H9 (cell line): ENCODE results near the gene NDUFB2. TPM values are rescaled to one million over a fixed set of nuclear protein-coding genes. Genes with fewer than 3 reads are reported as not detected.

Source experiments
- DNase-seq: peaks from one replicate; pipeline ENCODE4 v3.0.0-alpha.2; 2017
- H2AFZ ChIP-seq: one replicate; pipeline ENCODE4 v1.6.1; 2013; ENCODE audit warnings: mild to moderate bottlenecking, low read length, control low read depth, moderate library complexity
- H2AK5ac ChIP-seq: 2 replicates; pipeline ENCODE4 v1.6.1; 2013; ENCODE audit warnings: low read length, control low read depth, mixed read lengths; ENCODE audit not compliant: insufficient read length
- H2BK120ac ChIP-seq: one replicate; pipeline ENCODE4 v1.6.1; 2013; ENCODE audit warnings: low read depth, mild to moderate bottlenecking, low read length, control low read depth, inconsistent platforms; ENCODE audit not compliant: poor library complexity, severe bottlenecking
- H2BK12ac ChIP-seq: 2 replicates; pipeline ENCODE4 v1.6.1; 2013; ENCODE audit warnings: low read length, control low read depth, mixed read lengths, low read depth; ENCODE audit not compliant: insufficient read length
- H2BK15ac ChIP-seq: 2 replicates; pipeline ENCODE4 v1.6.1; 2013; ENCODE audit warnings: low read depth, low read length, control low read depth
- H2BK20ac ChIP-seq: one replicate; pipeline ENCODE4 v1.6.1; 2013; ENCODE audit warnings: low read depth, mild to moderate bottlenecking, low read length, control low read depth, inconsistent platforms; ENCODE audit not compliant: poor library complexity, severe bottlenecking
- H2BK5ac ChIP-seq: 2 replicates; pipeline ENCODE4 v1.6.1; 2013; ENCODE audit warnings: low read length, control low read depth, mixed read lengths; ENCODE audit not compliant: insufficient read length
- H3K14ac ChIP-seq: 2 replicates; pipeline ENCODE4 v1.6.1; 2013; ENCODE audit warnings: low read length, control low read depth; ENCODE audit not compliant: insufficient read depth
- H3K18ac ChIP-seq: 2 replicates; pipeline ENCODE4 v1.6.1; 2013; ENCODE audit warnings: low read depth, mild to moderate bottlenecking, mixed read lengths, low read length, control low read depth; ENCODE audit not compliant: insufficient read length
- H3K23ac ChIP-seq: 2 replicates; pipeline ENCODE4 v1.6.1; 2013; ENCODE audit warnings: low read length, control low read depth, mixed read lengths, low read depth; ENCODE audit not compliant: insufficient read length
- H3K23me2 ChIP-seq: 2 replicates; pipeline ENCODE4 v1.6.1; 2013; ENCODE audit warnings: low read depth, mild to moderate bottlenecking, mixed read lengths, low read length, control low read depth; ENCODE audit not compliant: insufficient read length, poor library complexity, severe bottlenecking
- H3K27ac ChIP-seq: 2 replicates; pipeline ENCODE4 v1.5.1; 2013; ENCODE audit warnings: low read length, control low read depth, mixed read lengths, low read depth; ENCODE audit not compliant: insufficient read length
- H3K27me3 ChIP-seq: 2 replicates; pipeline ENCODE4 v1.6.1; 2013; ENCODE audit warnings: low read length, control low read depth, inconsistent platforms; ENCODE audit not compliant: insufficient read depth
- H3K4ac ChIP-seq: 2 replicates; pipeline ENCODE4 v1.6.1; 2013; ENCODE audit warnings: low read depth, mild to moderate bottlenecking, control low read depth, inconsistent platforms, low read length, moderate library complexity
- H3K4me1 ChIP-seq: 2 replicates; pipeline ENCODE4 v1.6.1; 2013; ENCODE audit warnings: low read length, control low read depth, inconsistent platforms; ENCODE audit not compliant: insufficient read depth
- H3K4me2 ChIP-seq: 2 replicates; pipeline ENCODE4 v1.6.1; 2013; ENCODE audit warnings: low read length, control low read depth, mixed read lengths; ENCODE audit not compliant: insufficient read length, insufficient read depth
- H3K56ac ChIP-seq: 2 replicates; pipeline ENCODE4 v1.6.1; 2013; ENCODE audit warnings: low read depth, mild to moderate bottlenecking, mixed read lengths, low read length, control low read depth; ENCODE audit not compliant: insufficient read length
- H3K79me1 ChIP-seq: 2 replicates; pipeline ENCODE4 v1.6.1; 2013; ENCODE audit warnings: low read depth, mild to moderate bottlenecking, moderate library complexity, low read length, control low read depth, inconsistent platforms; ENCODE audit not compliant: insufficient read depth, poor library complexity, severe bottlenecking
- H3K79me2 ChIP-seq: 2 replicates; pipeline ENCODE4 v1.6.1; 2013; ENCODE audit warnings: low read length, control low read depth, inconsistent platforms; ENCODE audit not compliant: insufficient read depth
- H3K9ac ChIP-seq: 2 replicates; pipeline ENCODE4 v1.6.1; 2013; ENCODE audit warnings: low read length, control low read depth, mixed read lengths; ENCODE audit not compliant: insufficient read length; ENCODE audit errors: extremely low read depth
- H3K9me3 ChIP-seq: one replicate; pipeline ENCODE4 v1.6.1; 2013; ENCODE audit warnings: low read depth, low read length, inconsistent platforms; ENCODE audit not compliant: control insufficient read depth
- H3T11ph ChIP-seq: one replicate; pipeline ENCODE4 v1.6.1; 2013; ENCODE audit warnings: mild to moderate bottlenecking, low read length, control low read depth, inconsistent platforms
- H4K20me1 ChIP-seq: one replicate; pipeline ENCODE4 v1.6.1; 2013; ENCODE audit not compliant: control insufficient read depth, insufficient read length, insufficient read depth
- H4K5ac ChIP-seq: 2 replicates; pipeline ENCODE4 v1.6.1; 2013; ENCODE audit warnings: low read depth, mild to moderate bottlenecking, mixed read lengths, low read length, control low read depth; ENCODE audit not compliant: insufficient read length
- H4K8ac ChIP-seq: replicated peaks from 2 replicates; pipeline ENCODE4 v1.6.1; 2013; ENCODE audit warnings: low read length, control low read depth, mixed read lengths, low read depth; ENCODE audit not compliant: insufficient read length
- H4K91ac ChIP-seq: 2 replicates; pipeline ENCODE4 v1.6.1; 2013; ENCODE audit warnings: low read depth, mild to moderate bottlenecking, moderate library complexity, mixed read lengths, low read length, control low read depth; ENCODE audit not compliant: insufficient read length
- H3K27ac Mint-ChIP-seq, 3 experiments: 2 replicates in 2 of 3; 3 replicates in 1 of 3; pipeline ENCODE4 v1.8.0; 2020 to 2021; ENCODE audit warnings: mixed read lengths in 3 of 3, mild to moderate bottlenecking in 1 of 3, moderate library complexity in 1 of 3
- H3K27me3 Mint-ChIP-seq: 2 replicates; pipeline ENCODE4 v1.8.0; 2021; ENCODE audit warnings: low read depth, mild to moderate bottlenecking, moderate library complexity, mixed read lengths
- H3K36me3 Mint-ChIP-seq, 3 experiments: 2 replicates in 2 of 3; 3 replicates in 1 of 3; pipeline ENCODE4 v1.8.0; 2020 to 2021; ENCODE audit warnings: low read depth in 3 of 3, mixed read lengths in 3 of 3; ENCODE audit not compliant: insufficient read depth in 1 of 3
- H3K4me1 Mint-ChIP-seq, 2 experiments: 2 replicates each; pipeline ENCODE4 v1.8.0; 2020; ENCODE audit warnings: mixed read lengths in 2 of 2
- H3K4me3 Mint-ChIP-seq, 2 experiments: 2 replicates in 1 of 2; 3 replicates in 1 of 2; pipeline ENCODE4 v1.8.0; 2020 to 2021; ENCODE audit warnings: mild to moderate bottlenecking in 2 of 2, mixed read lengths in 2 of 2, moderate library complexity in 1 of 2
- H3K9me3 Mint-ChIP-seq, 2 experiments: 2 replicates in 1 of 2; 3 replicates in 1 of 2; pipeline ENCODE4 v1.8.0; 2020; ENCODE audit warnings: mild to moderate bottlenecking in 2 of 2, mixed read lengths in 2 of 2, moderate library complexity in 1 of 2
- WGBS: extraction: QIAGEN DNeasy Blood & Tissue Kit; methylation state at CpG from one replicate; pipeline ENCODE4 v1.1.7; 2013; ENCODE audit warnings: missing lambda C conversion rate, low lambda C conversion rate, mixed read lengths; ENCODE audit not compliant: insufficient read length; ENCODE audit errors: extremely low coverage; 5-methylcytosine and 5-hydroxymethylcytosine counted together
- total RNA-seq: library from RNA; stranded (reverse); gene quantifications from 2 replicates; pipeline ENCODE4 v1.2.1, GENCODE V29; 2021
- TF ChIP-seq, protein P1 (sequence below): fragments of 200-600 bp; sonication (generic); conservative IDR thresholded peaks from 3 replicates; pipeline ENCODE4 v1.8.0; 2021; ENCODE audit warnings: antibody characterized with exemption, mild to moderate bottlenecking

NDUFB2 gene
- total RNA-seq, 1 experiment from 2014 or later = 177 TPM

- no peak for DNase-seq
- Histone ChIP-seq H3K4me2 (no peak overlapping the region), H3K23ac (no peak overlapping the region), H3K4ac (no peak overlapping the region), H2BK5ac (no peak overlapping the region), H3K9ac (no peak overlapping the region), H3K27me3 (no peaks in the 10 kb centered on the region; the same call in 1 of the 2 replicates), H3K27ac (no peak overlapping the region), H4K8ac (no peak overlapping the region), H2BK15ac (no peak overlapping the region), H4K20me1 (no peaks in the 10 kb centered on the region), H3K23me2 (peaks cover 6% of the 10 kb centered on the region), H3K56ac (no peak overlapping the region), H3K4me1 (no peaks in the 10 kb centered on the region; the same call in 1 of the 2 replicates), H3T11ph (no peak overlapping the region), H2AK5ac (no peak overlapping the region), H3K79me1 (no peaks in the 10 kb centered on the region), H3K79me2 (no peaks in the 10 kb centered on the region), H3K18ac (no peak overlapping the region), H4K91ac (no peak overlapping the region), H2BK20ac (no peak overlapping the region), H4K5ac (no peak overlapping the region), H3K14ac (no peak overlapping the region), H2BK12ac (no peak overlapping the region), H3K9me3 (no peaks in the 10 kb centered on the region), H2BK120ac (no peak overlapping the region), H2AFZ (no peak overlapping the region)
- Mint-ChIP-seq H3K9me3 (no peaks in the 10 kb centered on the region), H3K4me3 (no peak overlapping the region), H3K27me3 (peaks cover 3% of the 10 kb centered on the region; the same call in 1 of the 2 replicates), H3K4me1 (peaks cover 15 to 18% of the 10 kb centered on the region in 2 experiments), H3K36me3 (peaks cover 1 to 19% (median 6%) of the 10 kb centered on the region in 3 experiments; a peak in 6 of 7 replicates), H3K27ac (no peak overlapping the region)
- WGBS = no CpG with 5 or more reads among the region's 4 CpGs
- TF ChIP-seq, protein P1, sequence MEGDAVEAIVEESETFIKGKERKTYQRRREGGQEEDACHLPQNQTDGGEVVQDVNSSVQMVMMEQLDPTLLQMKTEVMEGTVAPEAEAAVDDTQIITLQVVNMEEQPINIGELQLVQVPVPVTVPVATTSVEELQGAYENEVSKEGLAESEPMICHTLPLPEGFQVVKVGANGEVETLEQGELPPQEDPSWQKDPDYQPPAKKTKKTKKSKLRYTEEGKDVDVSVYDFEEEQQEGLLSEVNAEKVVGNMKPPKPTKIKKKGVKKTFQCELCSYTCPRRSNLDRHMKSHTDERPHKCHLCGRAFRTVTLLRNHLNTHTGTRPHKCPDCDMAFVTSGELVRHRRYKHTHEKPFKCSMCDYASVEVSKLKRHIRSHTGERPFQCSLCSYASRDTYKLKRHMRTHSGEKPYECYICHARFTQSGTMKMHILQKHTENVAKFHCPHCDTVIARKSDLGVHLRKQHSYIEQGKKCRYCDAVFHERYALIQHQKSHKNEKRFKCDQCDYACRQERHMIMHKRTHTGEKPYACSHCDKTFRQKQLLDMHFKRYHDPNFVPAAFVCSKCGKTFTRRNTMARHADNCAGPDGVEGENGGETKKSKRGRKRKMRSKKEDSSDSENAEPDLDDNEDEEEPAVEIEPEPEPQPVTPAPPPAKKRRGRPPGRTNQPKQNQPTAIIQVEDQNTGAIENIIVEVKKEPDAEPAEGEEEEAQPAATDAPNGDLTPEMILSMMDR = no peak
These were observed 20.8 kb upstream of the NDUFB2 start for GRCh38 chr7:140675726-140676125.
